ENCODE data around the gene GAB3. TPM values are rescaled to one million over a fixed set of nuclear protein-coding genes. Genes with fewer than 3 reads are reported as not detected.

GAB3 gene, protein sequence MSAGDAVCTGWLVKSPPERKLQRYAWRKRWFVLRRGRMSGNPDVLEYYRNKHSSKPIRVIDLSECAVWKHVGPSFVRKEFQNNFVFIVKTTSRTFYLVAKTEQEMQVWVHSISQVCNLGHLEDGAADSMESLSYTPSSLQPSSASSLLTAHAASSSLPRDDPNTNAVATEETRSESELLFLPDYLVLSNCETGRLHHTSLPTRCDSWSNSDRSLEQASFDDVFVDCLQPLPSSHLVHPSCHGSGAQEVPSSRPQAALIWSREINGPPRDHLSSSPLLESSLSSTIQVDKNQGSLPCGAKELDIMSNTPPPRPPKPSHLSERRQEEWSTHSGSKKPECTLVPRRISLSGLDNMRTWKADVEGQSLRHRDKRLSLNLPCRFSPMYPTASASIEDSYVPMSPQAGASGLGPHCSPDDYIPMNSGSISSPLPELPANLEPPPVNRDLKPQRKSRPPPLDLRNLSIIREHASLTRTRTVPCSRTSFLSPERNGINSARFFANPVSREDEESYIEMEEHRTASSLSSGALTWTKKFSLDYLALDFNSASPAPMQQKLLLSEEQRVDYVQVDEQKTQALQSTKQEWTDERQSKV
- total RNA-seq = 7.6 TPM
- 5.0 TPM for polyA plus RNA-seq
- long read RNA-seq, donor 1 = 0 reads
- long read RNA-seq, donor 2, partial matches to known transcripts = 0 of 3 reads
- long read RNA-seq, donor 2, other reads (novel, unspliced or antisense) = 0 of 3 reads
- long read RNA-seq, donor 3, full-length matches to known transcripts = 2 of 2 reads
- long read RNA-seq, donor 3, partial matches to known transcripts = 0 of 2 reads
- long read RNA-seq, donor 3, other reads (novel, unspliced or antisense) = 0 of 2 reads
- long read RNA-seq, donor 4, partial matches to known transcripts = 0 of 1 reads
- long read RNA-seq, donor 4, other reads (novel, unspliced or antisense) = 0 of 1 reads
- long read RNA-seq, donor 5, full-length matches to known transcripts = 3 of 3 reads
- long read RNA-seq, donor 5, partial matches to known transcripts = 0 of 3 reads
- long read RNA-seq, donor 5, other reads (novel, unspliced or antisense) = 0 of 3 reads
- long read RNA-seq, donor 6 = 0 reads
- long read RNA-seq, donor 7 = 0 reads
- long read RNA-seq, donor 8, full-length matches to known transcripts = 1 of 1 reads
- long read RNA-seq, donor 8, partial matches to known transcripts = 0 of 1 reads
- long read RNA-seq, donor 8, other reads (novel, unspliced or antisense) = 0 of 1 reads
- long read RNA-seq, donor 9 = 0 reads
- long read RNA-seq, donor 10 = 0 reads

DNA sequence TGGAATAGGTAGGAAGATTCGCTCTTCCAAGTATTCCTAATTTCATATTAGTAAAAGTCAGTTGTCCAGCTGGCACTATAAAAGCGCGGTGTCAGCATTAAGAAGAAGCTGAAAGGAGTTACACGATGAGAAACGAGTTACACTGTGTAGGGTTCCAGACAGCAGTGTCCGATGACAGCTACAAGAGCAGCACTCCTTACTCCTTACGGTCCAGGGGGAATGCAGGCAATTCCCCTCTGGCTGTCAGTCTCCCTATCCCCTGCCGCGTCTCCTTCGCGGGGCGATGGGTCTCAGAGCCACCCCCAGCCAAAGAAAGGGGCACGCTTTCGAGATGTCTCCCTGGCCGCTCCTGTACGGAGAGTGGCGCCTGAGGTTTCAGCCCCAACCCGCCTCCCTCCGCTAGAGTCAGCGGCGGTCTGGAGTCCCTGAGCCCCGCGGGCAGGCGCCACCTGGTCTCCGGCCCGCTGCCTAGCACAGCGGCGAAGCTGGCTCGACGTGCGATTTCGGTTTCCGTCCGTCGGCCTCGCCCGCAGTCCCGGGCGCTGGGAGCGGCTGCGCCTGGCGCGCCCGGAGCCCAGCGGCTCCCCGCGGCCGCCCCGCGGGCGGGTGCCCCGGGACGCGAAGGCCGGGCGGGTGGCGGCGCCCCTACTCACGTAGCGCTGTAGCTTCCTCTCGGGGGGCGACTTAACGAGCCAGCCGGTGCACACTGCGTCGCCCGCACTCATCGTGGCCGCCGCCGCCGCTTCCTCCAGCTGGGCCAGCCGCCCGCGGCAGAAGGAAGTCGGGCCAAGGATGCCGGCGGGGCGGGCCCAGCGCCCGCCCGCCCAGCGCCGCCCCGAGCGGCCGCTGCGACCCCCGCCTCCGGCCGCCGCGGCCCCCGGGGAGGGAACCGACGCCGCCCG lies at the start of gene GAB3:
TSS of gene GAB3 (minus strand) at position 777 of the 902 bp plus-strand sequence. CDS start at position 725, 52 bp downstream.
- Histone ChIP-seq H3K27ac (ENCODE audit: low read depth in 1 of 2, low read length in 1 of 2) (peak within 1 kb of the TSS; percentile 74 to 77), H3K4me1 (ENCODE audit: control insufficient read depth in 2 of 2, insufficient read depth in 2 of 2, low read length in 2 of 2) (peaks cover 3 to 19% of the 10 kb centered on the region in 2 donors), H3K27me3 (ENCODE audit: control insufficient read depth in 2 of 2, insufficient read depth in 1 of 2, low read length in 1 of 2) (peaks cover 0 to 2% of the 10 kb centered on the region in 2 donors), H3K36me3 (ENCODE audit: control insufficient read depth in 2 of 2, insufficient read depth in 2 of 2, low read length in 1 of 2) (no peaks in the 10 kb centered on the region), H3K4me3 (ENCODE audit: low read length in 2 of 2) (peak within 1 kb of the TSS; percentile 62 to 69), H3K9me3 (ENCODE audit: control insufficient read depth in 2 of 2, insufficient read depth in 1 of 2, low read length in 1 of 2) (peaks cover 0 to 2% of the 10 kb centered on the region in 2 donors)
- peak in 2 of 9 donors; percentile 21 to 57 for DNase-seq (ENCODE audit: low read depth in 6 of 9, low spot score in 9 of 9)
- WGBS = under 1% methylated on average over 95 of the region's 98 CpGs

DNA sequence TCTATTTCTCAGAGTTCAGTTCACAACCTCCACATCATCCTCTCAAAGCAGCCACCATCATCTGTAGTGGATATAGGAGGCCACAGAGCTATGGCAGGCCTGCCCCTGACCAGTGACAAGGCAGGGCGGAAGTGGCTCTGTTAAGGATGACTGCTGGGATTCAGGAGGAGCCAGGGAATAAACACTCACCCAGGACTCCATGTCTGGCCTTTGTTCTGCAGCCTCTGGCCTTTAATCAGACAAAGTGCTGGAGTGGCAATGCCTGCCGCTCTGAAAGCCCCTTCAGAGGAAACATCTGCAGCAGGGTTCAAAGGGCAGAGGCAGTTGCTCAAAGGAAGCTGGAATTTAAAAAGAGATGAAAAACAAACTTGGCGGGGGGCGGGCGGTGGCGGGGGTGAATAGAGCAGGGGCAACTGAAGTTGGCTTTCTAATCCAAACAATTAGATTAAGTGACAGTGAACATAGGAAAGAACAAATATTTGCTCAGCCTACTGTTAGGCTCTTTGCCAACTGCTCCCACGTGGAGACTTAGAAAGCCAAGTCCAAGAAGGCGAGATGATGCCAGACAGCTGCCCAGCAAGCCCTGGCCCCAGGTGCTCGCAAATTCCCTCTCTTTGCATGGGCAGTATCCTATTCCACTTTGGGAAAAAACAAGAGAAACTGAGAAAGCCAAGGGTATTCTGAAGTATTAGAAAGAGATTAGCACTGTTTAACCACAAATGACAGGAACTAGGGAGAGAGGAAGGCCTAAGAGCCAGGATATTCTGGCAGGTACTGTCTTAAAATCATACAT lies 48.9 kb upstream of the GAB3 start:
- H3K4me1 ChIP-seq (ENCODE audit: control insufficient read depth in 2 of 2, insufficient read depth in 2 of 2, low read length in 2 of 2) = peaks cover 13 to 58% of the 10 kb centered on the region in 2 donors
- H3K9me3 ChIP-seq (ENCODE audit: control insufficient read depth in 2 of 2, insufficient read depth in 1 of 2, low read length in 1 of 2) = no peaks in the 10 kb centered on the region
- H3K4me3 ChIP-seq (ENCODE audit: low read length in 2 of 2) = peak overlapping the region; percentile 48 to 51
- no peaks in the 10 kb centered on the region for H3K36me3 ChIP-seq (ENCODE audit: control insufficient read depth in 2 of 2, insufficient read depth in 2 of 2, low read length in 1 of 2)
- 18% methylated on average over 9 of the region's 9 CpGs for WGBS
- no peaks in the 10 kb centered on the region for H3K27me3 ChIP-seq (ENCODE audit: control insufficient read depth in 2 of 2, insufficient read depth in 1 of 2, low read length in 1 of 2)
- H3K27ac ChIP-seq (ENCODE audit: low read depth in 1 of 2, low read length in 1 of 2) = peak overlapping the region; percentile 77 to 84
- DNase-seq (ENCODE audit: low read depth in 6 of 9, low spot score in 9 of 9) = peak in 4 of 9 donors; percentile 49 to 75 (median 52)

DNA sequence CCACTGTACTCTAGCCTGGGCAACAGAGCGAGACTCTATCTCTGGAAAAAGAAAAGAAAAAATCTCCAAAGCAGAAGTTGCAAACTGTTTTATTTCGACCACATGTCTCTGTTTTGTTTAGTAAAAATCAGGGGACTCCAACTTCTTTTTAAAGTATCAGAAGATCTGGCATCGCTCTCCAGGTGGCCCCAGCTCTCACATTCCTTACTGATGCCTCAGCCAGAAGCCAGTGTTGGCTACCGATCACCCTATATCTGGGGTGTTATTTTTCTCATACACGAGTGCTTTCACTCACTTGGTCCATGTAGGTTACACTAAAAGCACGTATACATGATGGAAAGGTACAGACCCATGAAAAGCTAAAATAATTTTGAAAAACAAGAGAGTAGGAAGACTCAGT lies 46.1 kb upstream of the GAB3 start:
- Histone ChIP-seq H3K27me3 (ENCODE audit: control insufficient read depth in 2 of 2, insufficient read depth in 1 of 2, low read length in 1 of 2) (no peaks in the 10 kb centered on the region), H3K4me3 (ENCODE audit: low read length in 2 of 2) (no peak overlapping the region), H3K4me1 (ENCODE audit: control insufficient read depth in 2 of 2, insufficient read depth in 2 of 2, low read length in 2 of 2) (peaks cover 9 to 49% of the 10 kb centered on the region in 2 donors), H3K36me3 (ENCODE audit: control insufficient read depth in 2 of 2, insufficient read depth in 2 of 2, low read length in 1 of 2) (peaks cover 0 to 2% of the 10 kb centered on the region in 2 donors), H3K9me3 (ENCODE audit: control insufficient read depth in 2 of 2, insufficient read depth in 1 of 2, low read length in 1 of 2) (no peaks in the 10 kb centered on the region), H3K27ac (ENCODE audit: low read depth in 1 of 2, low read length in 1 of 2) (peak overlapping the region in 1 of 2 donors; percentile 45)
- DNase-seq (ENCODE audit: low read depth in 6 of 9, low spot score in 9 of 9) = no peak
- 69% methylated on average over 6 of the region's 6 CpGs for WGBS

DNA sequence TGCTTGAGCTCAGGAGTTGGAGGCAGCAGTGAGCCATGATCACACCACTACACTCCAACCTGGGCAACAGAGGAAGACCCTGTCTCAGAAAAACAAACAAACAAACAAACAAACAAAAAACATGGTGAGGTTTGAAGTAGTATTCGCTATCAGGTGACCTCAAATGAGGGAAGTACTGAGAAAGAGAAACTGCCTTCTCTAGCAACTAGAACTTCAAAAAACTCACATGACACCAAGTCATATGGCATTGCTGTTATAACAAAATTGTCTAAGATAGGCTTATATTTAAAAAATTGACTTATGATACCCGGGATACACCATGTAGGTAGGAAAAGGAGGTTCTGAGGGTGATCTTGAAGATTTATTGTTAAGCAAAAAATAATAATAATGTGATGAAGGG lies 44.1 kb upstream of the GAB3 start:
- H3K9me3 ChIP-seq (ENCODE audit: control insufficient read depth in 2 of 2, insufficient read depth in 1 of 2, low read length in 1 of 2) = no peaks in the 10 kb centered on the region
- no peak for DNase-seq (ENCODE audit: low read depth in 6 of 9, low spot score in 9 of 9)
- WGBS = 66% methylated on average over 2 of the region's 2 CpGs
- H3K36me3 ChIP-seq (ENCODE audit: control insufficient read depth in 2 of 2, insufficient read depth in 2 of 2, low read length in 1 of 2) = peaks cover 5 to 14% of the 10 kb centered on the region in 2 donors
- no peak overlapping the region for H3K27ac ChIP-seq (ENCODE audit: low read depth in 1 of 2, low read length in 1 of 2)
- peaks cover 5 to 29% of the 10 kb centered on the region in 2 donors for H3K4me1 ChIP-seq (ENCODE audit: control insufficient read depth in 2 of 2, insufficient read depth in 2 of 2, low read length in 2 of 2)
- H3K27me3 ChIP-seq (ENCODE audit: control insufficient read depth in 2 of 2, insufficient read depth in 1 of 2, low read length in 1 of 2) = no peaks in the 10 kb centered on the region
- no peak overlapping the region for H3K4me3 ChIP-seq (ENCODE audit: low read length in 2 of 2)

DNA sequence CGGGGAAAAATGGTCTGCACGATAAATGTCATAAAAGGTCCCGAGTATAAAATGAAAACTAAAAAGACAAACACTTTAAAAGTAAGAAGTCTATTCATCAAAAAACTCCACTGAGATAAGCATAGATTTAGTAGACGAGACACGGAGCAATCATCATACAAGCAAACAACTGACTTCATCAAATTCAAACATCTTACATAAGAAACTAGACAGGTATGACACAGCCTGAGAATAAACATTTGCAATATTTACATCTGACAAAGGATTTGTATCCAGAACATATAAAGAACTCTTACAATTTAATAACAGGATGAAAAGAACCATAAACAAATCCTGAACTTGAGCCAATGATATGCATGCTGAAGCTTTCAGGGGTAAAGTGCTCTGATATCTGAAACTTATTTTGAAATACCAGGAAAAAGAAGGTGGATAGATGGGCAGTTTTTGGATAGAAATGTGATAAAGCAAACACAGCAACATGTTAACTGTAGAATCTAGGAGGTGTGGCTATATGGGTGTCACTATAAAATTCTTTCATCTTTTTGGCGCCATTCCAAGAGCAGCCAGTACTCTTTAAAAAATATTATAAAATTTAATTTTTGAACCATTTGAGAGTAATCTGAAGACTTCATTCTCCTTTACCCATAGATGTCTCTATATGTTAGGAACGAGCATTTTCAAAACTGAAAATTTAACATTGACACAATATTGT lies 42.4 kb upstream of the GAB3 start:
- Histone ChIP-seq H3K4me1 (ENCODE audit: control insufficient read depth in 2 of 2, insufficient read depth in 2 of 2, low read length in 2 of 2) (peaks cover 5 to 22% of the 10 kb centered on the region in 2 donors), H3K27ac (ENCODE audit: low read depth in 1 of 2, low read length in 1 of 2) (no peak overlapping the region), H3K27me3 (ENCODE audit: control insufficient read depth in 2 of 2, insufficient read depth in 1 of 2, low read length in 1 of 2) (no peaks in the 10 kb centered on the region), H3K9me3 (ENCODE audit: control insufficient read depth in 2 of 2, insufficient read depth in 1 of 2, low read length in 1 of 2) (no peaks in the 10 kb centered on the region), H3K36me3 (ENCODE audit: control insufficient read depth in 2 of 2, insufficient read depth in 2 of 2, low read length in 1 of 2) (peaks cover 5 to 27% of the 10 kb centered on the region in 2 donors), H3K4me3 (ENCODE audit: low read length in 2 of 2) (no peak overlapping the region)
- 93% methylated on average over 7 of the region's 7 CpGs for WGBS
- no peak for DNase-seq (ENCODE audit: low read depth in 6 of 9, low spot score in 9 of 9)

DNA sequence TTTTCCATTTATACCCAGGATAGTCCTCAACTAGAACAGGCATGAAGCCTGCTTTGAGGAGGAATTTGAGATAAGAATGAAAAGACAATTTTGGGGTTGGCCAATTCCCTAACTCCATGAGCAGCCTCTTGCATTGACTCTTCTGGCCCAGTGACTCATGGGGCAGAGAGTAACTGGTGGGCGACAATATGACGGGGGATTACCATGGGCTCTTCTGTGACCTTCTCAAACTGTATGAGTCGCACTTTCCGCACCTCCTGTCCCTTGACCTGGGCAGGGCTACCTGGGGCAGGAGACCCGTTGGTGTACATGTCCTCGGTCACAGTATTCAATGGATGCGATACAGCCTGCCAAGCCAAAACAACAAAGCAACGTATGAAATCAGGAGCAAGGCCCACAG lies 41.1 kb upstream of the GAB3 start:
- Histone ChIP-seq H3K27ac (ENCODE audit: low read depth in 1 of 2, low read length in 1 of 2) (no peak overlapping the region), H3K4me1 (ENCODE audit: control insufficient read depth in 2 of 2, insufficient read depth in 2 of 2, low read length in 2 of 2) (peaks cover 2 to 20% of the 10 kb centered on the region in 2 donors), H3K9me3 (ENCODE audit: control insufficient read depth in 2 of 2, insufficient read depth in 1 of 2, low read length in 1 of 2) (no peaks in the 10 kb centered on the region), H3K4me3 (ENCODE audit: low read length in 2 of 2) (no peak overlapping the region), H3K36me3 (ENCODE audit: control insufficient read depth in 2 of 2, insufficient read depth in 2 of 2, low read length in 1 of 2) (peaks cover 5 to 30% of the 10 kb centered on the region in 2 donors), H3K27me3 (ENCODE audit: control insufficient read depth in 2 of 2, insufficient read depth in 1 of 2, low read length in 1 of 2) (no peaks in the 10 kb centered on the region)
- no peak for DNase-seq (ENCODE audit: low read depth in 6 of 9, low spot score in 9 of 9)
- 94% methylated on average over 8 of the region's 8 CpGs for WGBS

DNA sequence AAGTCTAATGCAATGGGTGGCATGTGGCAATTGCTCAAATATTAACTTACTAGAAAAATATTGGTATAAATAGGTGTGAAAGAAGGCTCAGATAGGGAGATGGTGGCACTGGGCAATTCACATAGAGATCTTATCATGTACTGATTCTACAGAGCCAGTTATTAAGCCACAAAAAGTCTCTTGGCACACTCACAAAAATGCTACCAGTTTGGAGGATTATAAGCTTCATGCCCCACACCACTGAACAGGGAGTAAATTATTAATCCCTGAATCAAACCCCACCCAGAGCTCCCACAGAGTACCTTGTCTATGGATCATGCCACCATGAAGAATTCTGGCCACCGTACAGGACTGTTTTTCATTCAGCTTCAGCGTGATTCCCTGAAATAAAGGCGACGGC lies 40.6 kb upstream of the GAB3 start:
- WGBS = 70% methylated on average over 4 of the region's 4 CpGs
- H3K27ac ChIP-seq (ENCODE audit: low read depth in 1 of 2, low read length in 1 of 2) = no peak overlapping the region

More for the DNA sequence above, 40.6 kb upstream of the GAB3 start:
- no peak for DNase-seq (ENCODE audit: low read depth in 6 of 9, low spot score in 9 of 9)
- no peak overlapping the region for H3K4me3 ChIP-seq (ENCODE audit: low read length in 2 of 2)
- peaks cover 5 to 30% of the 10 kb centered on the region in 2 donors for H3K36me3 ChIP-seq (ENCODE audit: control insufficient read depth in 2 of 2, insufficient read depth in 2 of 2, low read length in 1 of 2)
- H3K9me3 ChIP-seq (ENCODE audit: control insufficient read depth in 2 of 2, insufficient read depth in 1 of 2, low read length in 1 of 2) = no peaks in the 10 kb centered on the region
- H3K4me1 ChIP-seq (ENCODE audit: control insufficient read depth in 2 of 2, insufficient read depth in 2 of 2, low read length in 2 of 2) = peaks cover 2 to 17% of the 10 kb centered on the region in 2 donors
- no peaks in the 10 kb centered on the region for H3K27me3 ChIP-seq (ENCODE audit: control insufficient read depth in 2 of 2, insufficient read depth in 1 of 2, low read length in 1 of 2)

Measured in thymus (tissue), 14 donors.